Smooth muscle cell (in vitro differentiated cells): ENCODE results near the gene ACR. TPM values are rescaled to one million over a fixed set of nuclear protein-coding genes. Genes with fewer than 3 reads are reported as not detected.

ENCODE experiments used
- DNase-seq: peaks from one replicate; lab custom pipeline; 2025; ENCODE audit not compliant: unreplicated experiment; lab: John Stamatoyannopoulos, UW
- H2AFZ ChIP-seq: fragments of 200-600 bp; sonication (generic); 2 replicates; pipeline ENCODE4 v1.6.0; 2016; ENCODE audit warnings: antibody characterized with exemption, low read depth, mild to moderate bottlenecking
- H3F3A ChIP-seq: fragments of 200-600 bp; sonication (generic); 2 replicates; pipeline ENCODE4 v1.6.0; 2017; ENCODE audit warnings: antibody characterized with exemption, low read depth
- H3K27ac ChIP-seq: fragments of 200-600 bp; sonication (generic); 2 replicates; pipeline ENCODE4 v1.5.1; 2016; ENCODE audit warnings: low read depth, mild to moderate bottlenecking
- H3K27me3 ChIP-seq: fragments of 200-600 bp; sonication (generic); 2 replicates; pipeline ENCODE4 v1.6.1; 2016; ENCODE audit warnings: low read depth, mild to moderate bottlenecking
- H3K36me3 ChIP-seq: fragments of 200-600 bp; sonication (generic); 2 replicates; pipeline ENCODE4 v1.5.1; 2016; ENCODE audit warnings: low read depth
- H3K4me1 ChIP-seq: fragments of 200-600 bp; sonication (generic); 2 replicates; pipeline ENCODE4 v1.5.1; 2016; ENCODE audit warnings: low read depth
- H3K4me2 ChIP-seq: fragments of 200-600 bp; sonication (generic); 2 replicates; pipeline ENCODE4 v1.6.0; 2016; ENCODE audit warnings: mild to moderate bottlenecking
- H3K4me3 ChIP-seq: fragments of 200-600 bp; sonication (generic); 2 replicates; pipeline ENCODE4 v1.5.1; 2016; ENCODE audit warnings: mild to moderate bottlenecking
- H3K79me2 ChIP-seq: fragments of 200-600 bp; sonication (generic); 2 replicates; pipeline ENCODE4 v1.6.0; 2016; ENCODE audit warnings: low read depth, mild to moderate bottlenecking
- H3K9ac ChIP-seq: fragments of 200-600 bp; sonication (generic); 2 replicates; pipeline ENCODE4 v1.6.0; 2016; ENCODE audit warnings: low read depth
- H3K9me3 ChIP-seq: fragments of 200-600 bp; sonication (generic); replicated peaks from 2 replicates; pipeline ENCODE4 v1.5.1; 2016; ENCODE audit warnings: low read depth
- H4K20me1 ChIP-seq: fragments of 200-600 bp; sonication (generic); 2 replicates; pipeline ENCODE4 v1.6.0; 2016; ENCODE audit warnings: low read depth
- CTCF ChIP-seq: fragments of 200-600 bp; sonication (generic); IDR thresholded peaks from 2 replicates; pipeline ENCODE4 v1.5.1; 2017; ENCODE audit warnings: borderline replicate concordance, mild to moderate bottlenecking, antibody characterized with exemption; ENCODE audit not compliant: insufficient read depth, poor library complexity, severe bottlenecking
- WGBS: methylation state at CpG from one replicate; pipeline ENCODE4 v1.1.7; 2016; ENCODE audit warnings: low lambda C conversion rate; 5-methylcytosine and 5-hydroxymethylcytosine counted together
- polyA plus RNA-seq: library from polyadenylated mRNA; unstranded; fragments of >200 nt; fragmentation: Nextera tagmentation; extraction: Ambion mirVana; gene quantifications from 2 replicates; pipeline ENCODE4 v1.2.1, GENCODE V29; 2016
- total RNA-seq: library from RNA; depleted of rRNA; stranded (reverse); fragments of >200 nt; gene quantifications from 2 replicates; pipeline ENCODE4 v1.2.3, GENCODE V29; 2014

ACR gene
- total and polyA plus RNA-seq, 2 experiments from 2014 or later = 0.27 TPM; not detected in 1

DNA sequence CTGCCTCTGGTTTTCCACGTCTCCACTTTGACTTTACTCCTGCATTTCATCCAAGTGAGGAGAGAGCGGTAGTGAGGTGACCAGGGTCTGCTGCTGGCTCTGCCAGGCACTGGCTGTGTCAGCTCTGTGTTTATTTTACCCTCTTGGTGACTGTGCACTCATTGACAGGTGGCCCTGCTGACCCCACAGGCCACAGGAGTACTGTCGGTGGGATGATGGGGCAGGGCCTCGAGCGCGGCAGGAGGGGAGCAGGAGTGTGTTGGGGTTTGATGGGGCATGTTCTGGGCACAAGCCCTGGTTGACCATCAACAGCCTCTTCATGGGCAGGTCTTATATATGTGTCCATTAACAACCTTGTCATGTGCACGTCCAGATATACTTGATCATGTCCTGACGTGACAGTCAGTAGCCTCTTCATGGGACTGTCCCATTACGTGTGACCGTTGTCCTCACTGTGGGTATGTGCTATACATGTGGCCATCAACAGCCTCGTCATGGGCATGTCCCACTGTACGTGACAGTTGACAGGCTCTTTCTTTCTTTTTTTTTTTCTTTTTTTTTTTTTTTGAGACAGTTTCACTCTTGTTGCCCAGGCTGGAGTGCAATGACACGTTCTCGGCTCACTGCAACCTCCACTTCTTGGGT, 31.4 kb upstream of the ACR start:
- H3K27me3 ChIP-seq = no peaks in the 10 kb centered on the region
- no peak overlapping the region for H3K4me2 ChIP-seq
- no peaks in the 10 kb centered on the region for H3K4me1 ChIP-seq
- no peak for TF ChIP-seq CTCF
- no peak overlapping the region for H3K4me3 ChIP-seq
- H3K36me3 ChIP-seq = no peaks in the 10 kb centered on the region
- 98% methylated on average over 14 of the region's 14 CpGs for WGBS
- H2AFZ ChIP-seq = no peak overlapping the region
- no peak overlapping the region for H3K27ac ChIP-seq
- H3K79me2 ChIP-seq = no peaks in the 10 kb centered on the region
- H3F3A ChIP-seq = no peaks in the 10 kb centered on the region
- no peaks in the 10 kb centered on the region for H3K9me3 ChIP-seq
- H4K20me1 ChIP-seq = peaks cover 10% of the 10 kb centered on the region
- no peak for DNase-seq
- no peak overlapping the region for H3K9ac ChIP-seq

DNA sequence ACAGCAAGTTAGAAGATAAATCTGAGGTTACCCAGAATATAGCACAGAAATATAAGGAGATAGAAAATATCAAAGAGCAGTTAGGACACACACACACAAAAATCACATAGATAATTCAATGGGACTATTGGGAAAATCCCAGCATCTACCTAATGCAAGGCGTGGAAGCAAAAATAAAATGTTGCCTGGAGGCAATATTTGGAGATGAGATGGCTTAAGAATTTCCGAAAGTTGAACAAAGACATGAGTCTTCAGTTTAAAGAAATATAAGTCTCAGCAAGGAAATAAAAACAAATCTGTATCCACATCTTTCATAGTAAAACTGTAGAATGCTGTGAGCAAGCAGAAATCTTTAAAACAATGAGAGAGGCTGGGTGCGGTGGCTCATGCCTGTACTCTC, 29.5 kb upstream of the ACR start:
- no peaks in the 10 kb centered on the region for H3K4me1 ChIP-seq
- H3K4me2 ChIP-seq = no peak overlapping the region
- no peak overlapping the region for H3K27ac ChIP-seq
- no peak for DNase-seq
- no peak overlapping the region for H3K9ac ChIP-seq
- H2AFZ ChIP-seq = no peak overlapping the region
- no peaks in the 10 kb centered on the region for H4K20me1 ChIP-seq
- no peaks in the 10 kb centered on the region for H3F3A ChIP-seq
- no peaks in the 10 kb centered on the region for H3K36me3 ChIP-seq
- no peak for TF ChIP-seq CTCF
- no peak overlapping the region for H3K4me3 ChIP-seq
- H3K27me3 ChIP-seq = no peaks in the 10 kb centered on the region
- 98% methylated on average over 3 of the region's 3 CpGs for WGBS
- H3K9me3 ChIP-seq = no peaks in the 10 kb centered on the region
- no peaks in the 10 kb centered on the region for H3K79me2 ChIP-seq

DNA sequence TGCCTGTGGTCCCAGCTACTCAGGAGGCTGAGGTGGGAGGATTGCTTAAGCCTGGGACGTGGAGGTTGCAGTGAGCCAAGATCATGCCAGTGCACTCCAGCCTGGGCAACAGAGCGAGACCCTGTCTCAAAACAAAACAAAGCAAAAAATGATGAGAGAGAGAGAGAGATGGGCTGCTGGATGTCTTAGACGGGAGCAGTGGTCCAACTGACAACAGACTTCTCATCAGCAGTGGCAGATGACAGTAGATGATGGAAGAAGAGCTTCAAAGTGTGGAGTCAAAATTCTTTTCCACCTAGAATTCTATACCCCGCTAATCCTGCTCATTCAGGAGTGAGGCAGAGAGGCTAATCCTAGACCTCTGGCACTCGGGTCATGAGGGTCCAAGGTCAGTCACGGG, 29.0 kb upstream of the ACR start:
- no peaks in the 10 kb centered on the region for H4K20me1 ChIP-seq
- no peak overlapping the region for H2AFZ ChIP-seq
- H3K4me1 ChIP-seq = no peaks in the 10 kb centered on the region
- H3K79me2 ChIP-seq = no peaks in the 10 kb centered on the region
- no peak overlapping the region for H3K9ac ChIP-seq
- H3K9me3 ChIP-seq = no peaks in the 10 kb centered on the region
- DNase-seq = no peak
- 96% methylated on average over 6 of the region's 6 CpGs for WGBS
- H3K4me2 ChIP-seq = no peak overlapping the region
- H3F3A ChIP-seq = no peaks in the 10 kb centered on the region
- no peak overlapping the region for H3K27ac ChIP-seq
- no peaks in the 10 kb centered on the region for H3K36me3 ChIP-seq
- TF ChIP-seq CTCF = no peak
- H3K27me3 ChIP-seq = no peaks in the 10 kb centered on the region
- H3K4me3 ChIP-seq = no peak overlapping the region

DNA sequence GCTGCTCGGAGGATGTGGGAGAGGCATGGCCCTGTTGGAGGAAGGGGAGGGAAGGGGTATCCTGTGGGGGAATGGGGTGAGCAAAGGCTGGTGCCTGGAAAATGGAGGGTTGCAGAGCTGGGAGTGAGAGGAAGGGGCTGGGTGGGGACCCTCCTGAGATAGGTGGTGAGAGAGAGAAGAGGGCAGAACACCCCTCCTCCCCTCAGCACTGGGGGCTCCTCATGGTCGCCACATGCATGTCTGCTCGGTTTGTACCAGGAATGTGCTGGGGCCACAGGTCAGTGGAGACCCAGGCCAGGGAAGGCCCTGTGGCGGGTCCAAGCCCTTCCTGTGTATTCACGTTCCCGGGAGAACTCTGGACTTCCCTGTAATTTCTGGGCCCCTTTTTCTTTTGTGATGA, 27.8 kb upstream of the ACR start:
- Histone ChIP-seq H2AFZ (no peak overlapping the region), H3K4me2 (no peak overlapping the region), H3K27me3 (no peaks in the 10 kb centered on the region), H4K20me1 (no peaks in the 10 kb centered on the region), H3F3A (no peaks in the 10 kb centered on the region), H3K4me3 (no peak overlapping the region), H3K9ac (no peak overlapping the region), H3K79me2 (no peaks in the 10 kb centered on the region), H3K4me1 (no peaks in the 10 kb centered on the region), H3K9me3 (no peaks in the 10 kb centered on the region), H3K27ac (no peak overlapping the region), H3K36me3 (no peaks in the 10 kb centered on the region)
- TF ChIP-seq CTCF = no peak
- WGBS = 93% methylated on average over 4 of the region's 6 CpGs
- DNase-seq = no peak
